Measurements from ENCODE around the gene FXYD4. TPM values are rescaled to one million over a fixed set of nuclear protein-coding genes. Genes with fewer than 3 reads are reported as not detected.

The FXYD4 gene
- total and polyA plus RNA-seq, 2 of the 8 experiments (the other 6 are each of a cell fraction or from before 2014, with no cell fraction given), result not detected

DNA sequence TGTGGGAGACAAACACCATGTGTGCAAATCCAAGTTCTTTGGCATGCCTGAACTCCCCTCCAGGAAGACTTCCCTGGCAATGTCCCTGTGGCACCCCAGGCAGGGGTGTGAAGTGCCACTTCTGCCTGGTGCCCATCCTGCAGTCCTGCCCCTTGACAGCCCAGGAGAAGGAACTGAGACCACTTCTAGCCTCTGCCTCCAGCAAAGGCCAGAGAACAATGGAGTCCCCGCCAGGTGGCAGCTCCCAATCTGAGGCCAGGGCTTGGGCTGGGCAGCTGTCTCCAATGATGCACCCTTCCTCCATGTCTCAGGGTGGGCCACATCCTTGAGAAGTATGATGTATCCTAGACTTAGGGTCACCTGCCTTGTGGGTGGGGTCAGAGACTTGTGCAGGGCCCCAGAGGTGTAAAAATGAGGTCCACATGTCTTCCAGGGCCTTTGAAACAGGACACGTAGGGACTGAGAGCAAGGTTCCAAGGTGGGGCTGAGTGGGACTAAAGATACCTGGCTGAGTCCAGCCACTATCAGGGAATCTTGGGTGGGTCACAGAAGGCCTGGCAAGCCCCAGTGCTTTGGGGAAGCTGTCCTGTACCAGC is 5.5 kb downstream of the FXYD4 start (continued):
- TF ChIP-seq, protein P1, sequence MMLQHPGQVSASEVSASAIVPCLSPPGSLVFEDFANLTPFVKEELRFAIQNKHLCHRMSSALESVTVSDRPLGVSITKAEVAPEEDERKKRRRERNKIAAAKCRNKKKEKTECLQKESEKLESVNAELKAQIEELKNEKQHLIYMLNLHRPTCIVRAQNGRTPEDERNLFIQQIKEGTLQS (IDR thresholded peaks at IDR 0.05; ENCODE audit: insufficient read depth, low read depth, low read length), result no peak

Data from H1 (cell line).